Mesenteric fat pad (tissue), 1 donor: Measurements from ENCODE around the gene CDRT15L2. TPM values are rescaled to one million over a fixed set of nuclear protein-coding genes. Genes with fewer than 3 reads are reported as not detected.
"Not testable (repeated sequence)": the region's sequence is repeated elsewhere in the genome, so short reads cannot be mapped to it uniquely, and the experiment has no call there.

ENCODE experiments used
- DNase-seq: peaks from one replicate; pipeline ENCODE4 v3.0.0-alpha.2; 2020; ENCODE audit warnings: low spot score
- long read RNA-seq: library from polyadenylated mRNA; unstranded; transcript quantifications from one replicate; pipeline ENCODE4 v2.0.0, GENCODE V29; 2020
- total RNA-seq: library from RNA; stranded (reverse); fragmentation: NEBNext Ultra II Directional; extraction: Animal tissue kit (Norgen Biotek cat#: 25700); gene quantifications from one replicate; pipeline ENCODE4 v1.2.1, GENCODE V29; 2021
- donor health status: DM: yes; HTN: yes; CAD: no.

CDRT15L2 gene
- total RNA-seq, result not detected
- long read RNA-seq, result 0 reads

- DNase-seq, result not testable (repeated sequence)
These were observed at the start of gene CDRT15L2 for GRCh38 chr17:20579424-20579823. Gene CDRT15L2, plus strand, starts transcription at chr17:20579724. Its CDS starts 20 bp downstream, at chr17:20579744.

- not testable (repeated sequence) for DNase-seq
These were observed 49.4 kb upstream of the CDRT15L2 start for GRCh38 chr17:20530104-20530503.

- DNase-seq, result not testable (repeated sequence)
These were observed 46.9 kb upstream of the CDRT15L2 start for GRCh38 chr17:20532544-20533090.

GRCh38 chr17:20533206-20533605, 46.3 kb upstream of the CDRT15L2 start:
- DNase-seq, result not testable (repeated sequence)

- not testable (repeated sequence) for DNase-seq
These were observed 44.6 kb upstream of the CDRT15L2 start for GRCh38 chr17:20534711-20535550.

- not testable (repeated sequence) for DNase-seq
These were observed 39.1 kb upstream of the CDRT15L2 start for GRCh38 chr17:20540414-20540813.

GRCh38 chr17:20540865-20541264, 38.7 kb upstream of the CDRT15L2 start:
- not testable (repeated sequence) for DNase-seq

- not testable (repeated sequence) for DNase-seq
These were observed 37.5 kb upstream of the CDRT15L2 start for GRCh38 chr17:20541853-20542546.

- DNase-seq, result not testable (repeated sequence)
These were observed 31.6 kb upstream of the CDRT15L2 start for GRCh38 chr17:20547923-20548322.

- not testable (repeated sequence) for DNase-seq
These were observed 26.6 kb upstream of the CDRT15L2 start for GRCh38 chr17:20552920-20553319.

GRCh38 chr17:20554728-20555127, 24.8 kb upstream of the CDRT15L2 start:
- not testable (repeated sequence) for DNase-seq

- not testable (repeated sequence) for DNase-seq
These were observed 24.2 kb upstream of the CDRT15L2 start for GRCh38 chr17:20555135-20556010.

GRCh38 chr17:20558096-20558495, 21.4 kb upstream of the CDRT15L2 start:
- DNase-seq, result not testable (repeated sequence)

GRCh38 chr17:20559018-20559417, 20.5 kb upstream of the CDRT15L2 start:
- DNase-seq, result not testable (repeated sequence)

- no peak for DNase-seq
These were observed 16.9 kb upstream of the CDRT15L2 start for GRCh38 chr17:20562587-20562986.

GRCh38 chr17:20565245-20565644, 14.3 kb upstream of the CDRT15L2 start:
- DNase-seq, result not testable (repeated sequence)

GRCh38 chr17:20565711-20566110, 13.8 kb upstream of the CDRT15L2 start:
- DNase-seq, result no peak

- DNase-seq, result not testable (repeated sequence)
These were observed 12.8 kb upstream of the CDRT15L2 start for GRCh38 chr17:20566736-20567135.

- DNase-seq, result not testable (repeated sequence)
These were observed 12.1 kb upstream of the CDRT15L2 start for GRCh38 chr17:20567421-20567820.

- DNase-seq, result not testable (repeated sequence)
These were observed 10.9 kb upstream of the CDRT15L2 start for GRCh38 chr17:20568604-20569003.

- not testable (repeated sequence) for DNase-seq
These were observed 7.9 kb upstream of the CDRT15L2 start for GRCh38 chr17:20571653-20572052.
